Thymus (tissue), 2 donors: ENCODE data around the gene TRIM36. TPM values are rescaled to one million over a fixed set of nuclear protein-coding genes. Genes with fewer than 3 reads are reported as not detected.

ENCODE experiments used
- polyA plus RNA-seq: library from polyadenylated mRNA; stranded (reverse); fragments of 200-250 nt; gene quantifications from one replicate; pipeline ENCODE4 v1.2.3, GENCODE V29; 2013
- total RNA-seq: library from RNA; stranded (reverse); fragments of 120-200 nt; gene quantifications from one replicate; pipeline ENCODE4 v1.2.4, GENCODE V29; 2013
- donor health status: healthy.

The TRIM36 gene
- total and polyA plus RNA-seq, 2 donors: 1.8 to 2.0 TPM

Other genes starting within 250 kb of the TRIM36 start
- gene PGGT1B, start 93.0 kb upstream of the TRIM36 start, total RNA-seq: 26.8 TPM
- 6.0 TPM for gene PGGT1B, start 93.0 kb upstream of the TRIM36 start, polyA plus RNA-seq
- gene CCDC112, start 126.7 kb upstream of the TRIM36 start, total RNA-seq: 7.2 TPM
- 5.6 TPM for gene CCDC112, start 126.7 kb upstream of the TRIM36 start, polyA plus RNA-seq